NCI-H2171 (cell line): Measurements from ENCODE around the gene ADAMTS2.

Experiments
- DNase-seq: peaks from one replicate; lab custom pipeline; 2025; lab: John Stamatoyannopoulos, UW

ADAMTS2 gene

DNA sequence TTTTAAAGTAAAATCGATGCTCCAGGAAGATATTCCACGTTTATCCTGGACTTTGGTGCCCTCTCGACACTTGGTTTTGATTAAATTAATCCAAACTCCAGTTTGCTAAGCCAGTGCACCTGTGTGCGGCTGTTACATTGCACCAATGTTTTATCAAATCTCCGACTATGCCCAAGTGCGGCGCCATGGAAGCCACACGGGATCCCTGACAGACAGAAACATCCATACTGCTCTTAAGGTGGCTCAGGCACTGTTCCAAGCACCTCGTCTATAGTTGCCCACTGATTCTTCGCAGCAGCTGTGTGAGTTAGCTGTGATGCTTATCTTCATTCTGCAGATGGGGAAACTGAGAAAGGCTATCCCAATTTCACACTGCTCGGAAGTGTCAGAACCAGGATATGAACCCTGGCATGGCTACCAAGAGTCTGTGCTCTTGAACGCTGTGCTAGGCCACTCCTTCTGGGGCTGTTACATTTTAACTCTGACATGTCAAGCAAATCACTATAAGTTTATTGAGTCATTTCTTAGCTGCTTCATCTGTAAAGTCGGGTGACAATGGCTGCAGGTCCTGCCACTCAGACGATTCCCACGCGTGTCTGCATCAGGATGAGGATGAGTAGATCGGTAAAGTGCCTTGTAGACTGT, 113.0 kb downstream of the ADAMTS2 start:
- DNase-seq: no peak

DNA sequence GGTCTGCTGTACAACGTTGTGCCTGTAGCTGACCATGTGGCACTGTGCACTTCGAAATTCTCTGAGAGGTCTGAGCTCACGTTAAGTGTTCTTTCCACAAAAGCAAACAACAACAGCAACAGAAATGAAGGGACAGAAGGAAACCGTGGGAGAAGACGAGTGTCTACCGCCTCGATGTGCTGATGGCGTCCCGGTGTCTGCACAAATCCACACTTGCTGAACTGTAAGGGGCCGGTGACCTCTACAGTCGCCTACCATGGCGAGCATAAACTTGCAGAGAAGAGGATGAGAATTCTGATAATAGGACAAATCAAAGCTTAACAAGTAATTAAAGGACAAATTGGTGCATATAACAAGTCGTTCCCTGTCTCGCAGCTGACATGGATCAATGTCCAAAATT, 114.0 kb downstream of the ADAMTS2 start:
- no peak for DNase-seq

DNA sequence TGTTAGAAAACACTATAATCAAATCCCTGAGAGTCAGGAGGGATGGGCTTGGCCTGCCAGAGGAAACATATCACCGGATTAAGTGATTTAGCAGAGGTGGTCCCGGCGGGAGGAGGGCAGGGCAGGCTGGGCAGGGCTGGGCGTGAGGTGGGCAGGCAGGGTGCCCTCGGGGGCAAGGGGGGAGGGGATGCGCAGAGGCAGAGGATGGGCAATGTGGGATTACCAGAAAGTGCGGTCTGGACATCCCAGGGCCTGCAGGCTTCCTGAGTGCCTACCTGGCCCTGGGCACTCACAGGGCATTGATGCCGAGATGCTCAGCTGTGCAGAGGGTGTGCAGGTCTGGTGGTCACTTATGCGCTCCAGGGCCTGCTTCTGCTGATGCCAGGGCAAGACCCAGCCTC, 115.2 kb downstream of the ADAMTS2 start:
- no peak for DNase-seq

DNA sequence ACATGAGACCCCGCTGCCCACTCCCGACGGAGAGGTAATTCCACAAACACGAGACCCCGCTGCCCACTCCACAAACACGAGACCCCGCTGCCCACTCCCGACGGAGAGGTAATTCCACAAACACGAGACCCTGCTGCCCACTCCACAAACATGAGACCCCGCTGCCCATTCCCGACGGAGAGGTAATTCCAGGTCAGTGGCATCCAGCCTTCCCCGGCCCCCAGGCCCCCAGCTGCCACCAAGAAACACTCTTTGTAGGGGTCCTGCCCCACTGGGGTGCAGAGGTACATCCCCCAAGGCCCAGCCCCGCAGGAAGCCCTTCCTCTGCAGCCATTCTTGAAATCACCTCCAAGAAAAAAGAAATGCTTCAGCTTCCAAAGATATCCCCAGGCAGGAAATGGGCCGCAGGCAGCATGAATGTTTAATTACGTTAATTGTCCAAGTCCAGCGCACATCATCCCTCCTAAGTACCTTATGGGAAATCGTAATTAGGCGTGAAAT, 115.9 kb downstream of the ADAMTS2 start:
- DNase-seq: no peak

DNA sequence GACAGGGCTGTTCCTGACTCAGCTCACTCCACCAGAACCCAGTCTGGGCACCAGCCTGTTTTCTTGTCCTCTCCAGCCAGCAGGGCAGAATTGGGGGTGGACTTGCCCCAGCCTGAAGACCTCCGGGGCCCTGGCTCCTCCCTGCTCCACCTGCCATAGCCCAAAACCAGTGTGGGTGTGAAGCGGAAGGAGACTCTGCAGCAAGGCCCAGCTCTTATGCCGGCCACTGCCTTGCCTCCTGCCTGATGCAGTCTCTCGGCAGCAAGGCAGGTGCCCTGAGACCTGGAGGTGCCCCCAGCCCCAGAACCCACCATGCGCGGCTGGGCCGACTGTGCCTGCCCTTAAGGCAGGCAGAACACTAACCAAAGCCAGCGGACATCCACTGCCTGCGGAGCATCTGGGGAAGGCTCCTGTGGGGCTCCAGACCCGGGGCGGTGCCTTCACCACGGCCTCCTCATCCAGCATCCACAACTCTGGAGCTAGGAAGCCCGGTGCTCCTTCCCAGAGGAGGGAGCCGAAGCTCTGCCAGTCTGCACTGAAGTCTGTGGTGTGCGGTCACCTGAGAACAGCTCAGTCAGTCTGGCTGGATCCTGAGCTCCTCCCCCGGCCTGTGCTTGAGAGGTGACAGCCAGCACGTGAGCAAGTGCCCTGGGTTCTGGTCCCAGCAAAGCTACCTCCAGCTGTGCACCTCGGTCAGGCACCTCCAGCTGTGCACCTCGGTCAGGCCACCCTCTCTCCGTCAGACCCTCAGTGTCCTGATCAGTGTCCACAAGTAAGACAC, 116.7 kb downstream of the ADAMTS2 start:
- no peak for DNase-seq

DNA sequence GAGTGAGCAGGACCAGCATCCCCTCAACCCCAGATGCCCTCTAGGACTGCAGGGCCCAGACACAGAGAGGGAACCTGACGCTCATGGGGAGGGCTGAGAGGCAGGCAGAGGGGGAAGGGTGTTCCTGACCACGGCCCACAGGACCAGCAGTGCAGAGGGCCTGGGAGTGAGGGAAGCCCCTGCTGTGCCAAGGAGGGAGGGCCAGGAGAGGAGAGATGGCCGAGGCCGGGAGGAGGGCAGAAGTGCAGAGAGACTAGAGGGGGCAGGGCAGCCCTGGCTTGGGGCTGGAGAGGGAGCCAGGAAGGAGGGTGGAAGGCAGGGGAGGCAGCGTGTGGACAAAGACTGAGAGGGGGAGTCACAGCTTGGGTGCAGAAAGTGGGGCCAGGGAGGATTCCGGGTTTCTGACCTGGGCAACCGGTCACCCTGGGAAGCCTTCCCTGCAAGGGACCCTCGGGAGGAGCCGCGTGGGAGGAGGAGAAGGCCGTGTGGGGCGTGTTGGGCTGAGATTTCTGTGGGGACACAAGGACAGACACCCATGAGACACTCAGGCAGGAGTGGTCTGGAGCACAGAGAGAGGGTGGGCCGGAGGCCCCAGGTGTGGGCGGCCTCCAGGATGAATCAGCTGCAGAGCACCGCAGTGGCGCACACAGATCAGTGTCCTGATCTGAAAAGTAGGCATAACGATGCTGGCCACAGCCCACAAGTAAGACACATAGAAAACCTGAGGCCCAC, 117.5 kb downstream of the ADAMTS2 start:
- DNase-seq: no peak

DNA sequence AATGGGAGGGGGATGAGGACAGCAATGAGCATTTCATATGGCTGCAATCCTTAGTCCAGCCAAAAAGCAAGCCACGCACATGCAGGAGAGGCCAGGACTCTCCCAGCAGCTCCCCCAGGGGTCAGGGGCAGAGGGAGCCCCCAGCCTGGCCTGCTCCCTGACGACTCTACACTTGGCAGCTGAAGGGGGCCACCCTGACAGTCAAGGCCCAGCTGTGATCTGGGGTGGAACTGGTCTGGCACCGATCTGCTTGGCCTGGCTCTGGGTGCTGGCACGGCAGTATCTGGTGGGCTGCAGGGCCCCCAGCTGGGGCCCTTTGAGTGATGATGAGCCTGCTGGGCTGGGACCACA, 118.1 kb downstream of the ADAMTS2 start:
- DNase-seq: no peak

DNA sequence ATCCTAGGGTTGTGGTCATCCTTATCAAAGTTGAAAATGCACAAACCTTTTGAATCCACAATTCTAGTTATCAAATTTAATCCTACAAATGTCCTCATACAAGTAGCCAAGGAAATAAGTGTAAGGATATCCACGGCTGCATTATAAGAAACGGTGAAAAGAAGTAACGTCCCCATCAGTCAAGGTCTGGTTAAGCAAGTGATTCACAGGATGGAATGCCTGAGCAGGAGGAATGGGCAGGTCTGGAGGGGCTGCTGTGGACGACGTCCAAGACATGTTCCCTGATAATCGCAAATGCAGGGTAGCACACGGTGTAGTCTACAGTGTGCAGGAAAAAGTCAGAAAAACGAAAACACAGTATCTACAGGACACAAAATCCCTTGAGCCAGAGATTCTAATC, 118.6 kb downstream of the ADAMTS2 start:
- DNase-seq: no peak

DNA sequence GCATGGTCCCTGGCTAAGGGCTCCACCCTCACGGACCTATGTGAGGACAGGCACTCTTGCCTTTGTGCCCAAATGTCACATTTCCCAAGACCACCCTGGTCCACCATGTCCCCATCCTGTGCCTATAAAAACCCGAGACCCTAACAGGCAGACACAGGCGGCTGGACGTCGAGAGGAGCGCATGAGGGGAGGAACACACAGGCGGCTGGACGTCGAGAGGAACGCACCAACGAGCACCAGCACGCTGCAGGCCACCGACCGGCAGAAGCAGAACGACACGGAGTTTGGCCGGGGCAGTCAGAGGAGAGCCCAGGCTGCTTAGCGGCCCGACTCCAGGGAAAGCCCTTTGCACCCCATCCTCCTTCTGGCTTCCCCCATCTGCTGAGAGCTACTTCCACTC, 119.9 kb downstream of the ADAMTS2 start:
- DNase-seq: no peak

DNA sequence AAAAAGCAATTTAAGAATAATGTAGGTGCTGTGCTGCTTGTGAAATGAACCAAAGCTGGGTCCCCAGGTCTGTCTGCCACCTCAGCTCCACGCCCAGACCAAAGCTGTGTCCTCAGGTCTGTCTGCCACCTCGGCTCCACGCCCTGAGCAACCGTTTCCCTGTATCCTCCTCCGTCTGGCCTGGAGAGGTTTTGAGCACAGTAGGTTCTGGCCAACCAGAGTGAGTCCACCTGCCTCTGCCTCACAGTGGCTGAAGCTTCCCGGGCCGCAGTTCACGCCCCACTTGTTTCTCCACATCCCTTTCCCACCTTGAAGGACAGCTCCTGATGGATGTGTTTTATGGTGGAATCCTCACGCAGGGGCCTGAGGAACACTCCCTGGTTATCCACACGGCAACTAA, 120.5 kb downstream of the ADAMTS2 start:
- no peak for DNase-seq

DNA sequence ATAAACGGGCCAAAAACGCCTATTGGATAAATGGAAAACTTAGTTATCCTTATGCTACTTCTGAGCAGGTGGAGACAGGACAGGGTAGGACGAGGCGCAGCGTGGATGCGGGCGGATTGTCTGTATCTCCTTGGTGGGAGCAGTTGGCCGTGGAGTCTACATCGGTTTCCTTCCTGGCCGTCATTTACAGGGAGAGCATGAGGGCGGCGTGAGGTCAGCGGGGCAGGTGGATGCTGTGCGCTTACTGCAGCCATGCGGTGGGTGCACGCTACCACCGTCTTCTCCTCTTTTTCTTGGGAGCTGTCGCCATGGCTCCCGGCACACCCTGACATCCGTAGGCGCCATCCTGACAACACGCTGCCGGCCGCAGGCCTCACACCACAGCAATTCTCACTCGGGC, 121.3 kb downstream of the ADAMTS2 start:
- DNase-seq: no peak

DNA sequence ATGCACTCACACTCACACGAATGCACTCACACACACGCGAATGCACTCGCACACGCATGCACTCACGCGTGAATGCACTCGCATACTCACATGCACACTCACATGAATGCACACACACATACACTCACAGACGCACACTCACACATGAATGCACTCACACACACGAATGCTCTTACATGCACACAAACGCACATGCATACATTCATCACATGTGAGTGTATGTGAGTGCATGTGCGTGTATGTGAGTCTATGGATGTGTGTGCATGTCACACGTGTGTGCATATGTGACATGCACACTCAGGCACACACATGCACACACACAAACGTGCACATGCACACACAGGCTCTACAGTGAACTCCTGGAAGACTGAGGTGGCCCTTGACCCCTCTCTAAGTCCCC, 121.7 kb downstream of the ADAMTS2 start:
- no peak for DNase-seq

DNA sequence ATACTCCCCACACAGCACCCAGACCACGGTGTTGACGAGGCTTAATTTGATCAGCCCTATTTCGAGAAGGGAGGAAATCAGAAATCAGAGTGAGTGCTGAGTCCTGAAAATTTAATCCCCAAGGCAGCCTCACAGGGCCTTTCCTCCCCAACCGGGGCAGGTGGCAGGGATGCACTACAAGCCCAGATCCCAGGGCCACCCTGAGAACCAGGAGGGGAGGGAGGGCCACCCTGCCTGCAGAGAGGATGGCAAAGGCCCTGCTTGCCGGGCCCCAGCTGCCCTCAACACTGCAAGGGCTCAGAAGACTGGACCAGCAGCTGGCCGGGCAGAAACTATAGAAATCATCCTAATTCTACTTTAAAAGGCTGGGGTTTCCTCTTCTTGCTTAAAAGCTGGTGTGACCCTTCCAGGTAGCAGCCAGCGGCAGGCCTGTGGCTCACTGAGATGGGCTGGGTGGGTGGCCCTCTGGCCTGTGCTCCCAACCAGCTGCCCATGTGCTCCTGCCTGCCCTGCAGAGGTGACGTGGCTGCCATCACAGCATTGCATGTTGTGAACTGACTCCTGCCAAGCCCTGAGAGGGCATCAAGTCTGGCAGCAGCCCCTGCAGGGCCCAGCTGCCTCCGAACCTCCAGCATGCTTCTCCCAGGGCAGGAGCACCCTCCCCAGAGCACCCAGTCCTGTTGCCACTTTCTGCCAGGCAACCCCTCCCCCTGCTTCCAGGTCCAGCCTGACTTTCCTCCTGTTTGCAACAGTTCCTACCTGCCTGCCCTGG, 122.8 kb downstream of the ADAMTS2 start:
- no peak for DNase-seq

DNA sequence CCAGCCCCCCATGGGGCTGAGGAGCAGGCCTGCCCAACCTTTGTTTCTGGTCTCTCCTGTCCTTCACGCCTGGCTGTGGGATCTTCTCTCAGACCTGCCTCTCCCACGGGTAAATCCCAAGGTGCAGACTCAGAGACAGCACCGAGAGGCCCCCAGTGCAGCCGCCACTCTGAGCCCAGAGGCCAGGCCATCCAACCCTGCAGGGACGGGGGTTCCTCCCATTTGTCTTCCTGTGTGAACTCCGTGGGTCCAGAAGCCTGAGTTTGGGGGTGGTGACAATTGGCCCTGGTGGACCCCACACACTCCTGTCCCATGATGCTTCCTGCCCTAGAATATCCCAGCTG, 123.4 kb downstream of the ADAMTS2 start:
- DNase-seq: no peak

DNA sequence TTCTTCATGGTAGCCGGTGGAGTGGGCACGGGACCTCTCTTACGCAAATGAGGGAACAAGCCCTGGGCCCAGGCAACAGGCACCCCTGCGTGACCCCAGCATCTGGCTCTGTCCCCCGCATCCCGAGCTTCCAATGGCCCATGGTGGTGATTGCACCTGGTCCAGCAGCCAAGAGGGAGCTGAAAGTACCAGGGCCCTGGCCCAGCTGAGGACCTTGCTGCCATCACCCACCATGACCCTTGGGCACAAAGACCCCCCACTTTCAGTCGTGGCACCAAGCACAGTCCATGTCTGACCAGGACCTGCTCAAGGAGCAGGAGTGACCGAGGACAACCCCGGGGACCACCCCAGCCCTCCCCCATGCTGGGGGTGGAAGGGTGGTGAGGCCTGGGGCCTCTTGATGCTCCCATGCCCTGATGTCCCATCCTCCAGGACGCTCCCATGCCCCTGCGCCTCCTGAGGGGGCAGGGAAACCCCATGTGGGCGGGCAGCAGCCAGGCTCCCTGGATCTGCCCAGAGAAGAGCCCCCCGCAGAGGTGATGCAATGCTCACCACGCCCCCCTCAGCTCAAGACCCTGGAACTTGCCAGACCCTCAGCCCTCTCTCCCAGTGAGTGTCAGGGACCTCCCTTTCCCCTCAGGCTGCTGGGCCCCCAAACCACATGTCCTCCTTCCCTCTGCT, 123.9 kb downstream of the ADAMTS2 start:
- DNase-seq: no peak

DNA sequence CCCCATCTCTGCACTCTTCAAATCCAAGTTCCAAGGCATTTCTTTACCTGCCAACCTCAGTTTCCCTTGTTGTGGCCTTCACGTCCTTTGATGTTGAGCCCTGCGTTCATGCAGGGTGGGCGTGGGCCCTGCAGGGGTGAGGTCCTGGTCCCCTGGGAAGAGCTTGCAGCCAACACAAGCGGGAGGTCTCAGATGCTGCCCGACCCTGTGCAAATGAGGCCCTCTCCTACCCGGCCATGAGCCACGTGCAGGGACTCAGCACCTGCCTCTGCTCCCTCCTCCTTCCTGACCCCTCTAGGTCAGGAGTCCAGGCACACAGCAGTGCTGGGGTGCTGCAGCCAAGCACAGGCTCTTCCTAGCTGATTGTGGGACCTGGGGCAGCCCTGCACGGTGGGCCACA, 124.5 kb downstream of the ADAMTS2 start:
- no peak for DNase-seq

DNA sequence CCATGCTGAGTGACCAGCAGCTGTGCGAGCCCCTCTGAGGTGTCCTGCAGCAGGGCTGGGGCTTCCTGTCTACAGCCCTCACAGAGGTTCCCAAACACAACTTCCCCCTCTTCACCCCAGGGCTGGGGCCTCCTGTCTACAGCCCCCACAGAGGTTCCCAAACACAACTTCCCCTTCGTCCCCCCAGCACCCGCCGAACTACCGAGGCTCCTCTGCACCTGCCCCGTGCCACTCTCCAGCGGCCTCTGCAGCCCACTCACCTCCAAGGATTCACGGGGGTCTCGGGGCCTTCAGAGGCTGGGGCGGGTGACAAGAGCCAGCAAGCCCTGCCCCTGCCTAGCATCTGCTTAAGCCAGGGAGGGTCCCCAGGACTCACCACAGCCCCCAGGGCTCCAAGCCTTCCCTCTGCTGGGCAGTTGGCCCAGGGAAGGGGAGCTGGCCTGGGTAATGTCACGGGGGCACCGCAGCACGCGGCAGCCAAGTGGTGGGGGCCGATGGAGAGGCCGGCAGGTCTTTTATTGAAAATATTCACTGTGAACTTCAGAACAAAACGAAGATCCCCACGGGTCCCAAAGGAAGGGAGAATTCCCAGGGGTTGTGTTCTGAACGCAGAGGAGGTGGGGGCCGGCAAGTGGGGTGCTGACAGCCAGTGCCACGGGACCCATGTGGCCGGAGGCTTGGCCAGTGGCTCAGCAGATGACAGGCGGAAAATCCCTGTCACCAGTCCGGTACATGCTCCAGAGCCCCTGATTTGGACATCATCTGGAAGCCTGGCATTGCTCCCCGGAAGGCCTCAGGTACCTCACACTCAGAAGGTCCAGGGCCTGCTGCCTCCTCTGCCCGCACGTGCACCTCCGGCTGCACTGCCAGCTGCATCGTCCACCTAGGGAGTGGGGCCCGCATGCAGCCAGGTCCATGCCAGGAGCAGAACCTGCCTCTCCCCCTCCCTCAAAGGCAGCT, 125.3 kb downstream of the ADAMTS2 start:
- DNase-seq: no peak

DNA sequence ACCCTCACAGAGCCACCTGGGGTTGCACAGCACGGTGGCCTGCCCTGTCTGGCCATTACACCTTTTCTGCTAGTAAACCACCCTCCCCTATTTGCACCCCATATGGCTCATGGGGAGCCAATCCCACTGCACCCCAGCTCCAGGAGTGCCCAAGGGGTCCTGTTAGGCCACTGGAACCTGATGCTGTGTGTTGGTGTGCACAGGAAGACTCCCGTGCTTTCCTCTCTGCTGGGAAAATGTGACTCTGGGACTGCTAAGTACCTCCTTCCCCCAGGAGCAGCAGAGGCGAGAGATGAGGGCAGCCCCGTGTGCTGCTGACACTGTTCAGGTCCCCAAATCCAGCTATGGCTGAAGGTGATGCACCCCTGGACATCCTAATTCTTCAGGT, 126.3 kb downstream of the ADAMTS2 start:
- no peak for DNase-seq

DNA sequence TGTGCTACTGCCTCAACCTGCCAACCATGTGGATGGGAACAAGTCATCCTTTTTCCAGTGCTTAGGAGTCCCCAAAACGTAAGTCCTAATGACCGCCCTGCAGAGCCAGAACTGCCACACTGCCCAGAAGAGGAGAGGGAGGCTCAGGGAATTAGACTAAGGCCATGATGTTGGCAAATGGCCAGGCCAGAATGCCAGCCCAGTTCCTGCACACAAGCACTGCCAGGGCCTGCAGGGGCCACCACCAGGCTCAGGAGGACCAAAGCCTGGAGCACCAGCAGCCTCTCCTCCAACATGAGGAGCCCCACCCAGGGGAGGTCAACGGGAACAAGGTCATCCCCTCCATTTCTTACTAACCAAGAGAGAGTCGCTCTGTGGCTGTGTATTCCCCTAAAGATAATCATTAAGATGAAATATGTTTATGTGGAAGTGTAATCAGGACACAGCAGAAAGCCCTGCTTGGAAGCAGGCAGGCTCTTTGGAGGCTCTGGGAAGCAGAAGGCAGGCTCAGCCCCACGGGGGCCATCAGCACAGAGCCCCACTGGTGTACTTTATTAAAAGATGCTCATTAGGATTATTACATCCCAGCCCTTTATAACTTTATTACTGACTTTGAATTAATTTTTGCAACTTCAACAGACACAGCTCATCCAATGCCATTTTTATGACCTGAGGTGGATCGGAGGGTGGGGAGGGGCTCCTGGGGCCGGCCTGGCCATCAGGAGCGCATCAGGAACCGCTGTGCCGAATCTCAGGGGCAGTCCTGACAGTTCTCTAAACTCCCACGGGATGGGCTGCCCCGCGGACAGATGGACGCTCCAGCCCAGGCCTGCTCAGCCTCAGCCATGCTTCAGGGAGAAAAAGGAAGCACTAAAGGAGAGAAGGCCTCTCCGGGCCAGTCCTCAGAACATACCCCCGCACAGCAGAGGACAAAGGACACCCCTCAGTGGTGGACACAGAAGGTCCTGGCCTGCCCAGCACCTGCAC, 127.0 kb downstream of the ADAMTS2 start:
- no peak for DNase-seq

DNA sequence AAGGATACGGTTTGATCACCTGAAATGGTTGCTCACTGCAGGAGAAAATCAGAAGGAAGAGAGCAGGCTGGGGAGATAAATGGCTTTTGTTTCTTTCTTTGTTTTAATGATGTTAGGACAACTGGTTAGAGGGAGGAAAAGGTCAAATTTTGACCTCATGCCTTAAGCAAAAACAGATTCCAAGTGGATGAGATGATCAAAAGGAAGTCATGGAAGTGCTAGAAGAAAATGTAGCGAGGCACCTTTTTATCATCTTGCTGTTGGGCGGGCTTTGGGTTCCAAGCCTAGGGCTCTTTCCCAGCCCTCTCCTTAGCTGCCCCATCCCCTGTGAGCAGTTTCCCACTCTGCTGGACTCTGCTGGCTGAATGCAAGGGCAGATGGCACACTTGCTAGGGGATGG, 127.9 kb downstream of the ADAMTS2 start:
- no peak for DNase-seq
